NCI-H2171 (cell line): ENCODE data around the gene TMEM95.

ENCODE experiments used
- DNase-seq: peaks from one replicate; lab custom pipeline; 2025; lab: John Stamatoyannopoulos, UW

The TMEM95 gene

GRCh38 chr17:7379134-7379533 lies 24.2 kb downstream of the TMEM95 start:
- DNase-seq, result no peak

- no peak for DNase-seq
Observed at GRCh38 chr17:7380321-7380720, 25.4 kb downstream of the TMEM95 start.

GRCh38 chr17:7380855-7381683 lies 26.1 kb downstream of the TMEM95 start, which contains the start of gene TNK1:
Gene TNK1, plus strand, starts transcription at chr17:7381089. Its CDS starts 1,838 bp downstream, at chr17:7382927.
- no peak for DNase-seq

- no peak for DNase-seq
Observed at GRCh38 chr17:7382901-7383300, 27.9 kb downstream of the TMEM95 start.

- DNase-seq, result no peak
Observed at GRCh38 chr17:7383371-7383741, 28.4 kb downstream of the TMEM95 start.

GRCh38 chr17:7383742-7384488 lies 29.0 kb downstream of the TMEM95 start:
- DNase-seq, result no peak

- DNase-seq, result no peak
Observed at GRCh38 chr17:7384489-7385081, 29.6 kb downstream of the TMEM95 start.

GRCh38 chr17:7388856-7389255 lies 33.9 kb downstream of the TMEM95 start:
- no peak for DNase-seq

GRCh38 chr17:7389924-7390910 lies 35.3 kb downstream of the TMEM95 start:
- no peak for DNase-seq

GRCh38 chr17:7391307-7391706 lies 36.4 kb downstream of the TMEM95 start:
- no peak for DNase-seq

GRCh38 chr17:7392696-7393612 lies 38.0 kb downstream of the TMEM95 start:
- DNase-seq, result no peak

GRCh38 chr17:7393613-7394451 lies 38.9 kb downstream of the TMEM95 start:
- peak; percentile 66 for DNase-seq

GRCh38 chr17:7394452-7395191 lies 39.7 kb downstream of the TMEM95 start, which contains the start of gene PLSCR3:
Gene PLSCR3, minus strand, starts transcription at chr17:7394525. Its CDS starts 415 bp downstream, at chr17:7394110.
- DNase-seq, result peak; percentile 81

- DNase-seq, result no peak
Observed at GRCh38 chr17:7396147-7396546, 41.2 kb downstream of the TMEM95 start.

GRCh38 chr17:7398612-7399011 lies 43.7 kb downstream of the TMEM95 start:
- no peak for DNase-seq

- DNase-seq, result no peak
Observed at GRCh38 chr17:7403043-7403726, 48.2 kb downstream of the TMEM95 start.

- DNase-seq, result no peak
Observed at GRCh38 chr17:7403727-7403976, 48.7 kb downstream of the TMEM95 start.

- DNase-seq, result peak; percentile 97
Observed at GRCh38 chr17:7403977-7404736, 49.2 kb downstream of the TMEM95 start, which contains the start of gene TMEM256. Gene TMEM256, minus strand, starts transcription at chr17:7404097. Its CDS starts 13 bp downstream, at chr17:7404084.
